ENCODE measurements around the gene SLC28A3. TPM values are rescaled to one million over a fixed set of nuclear protein-coding genes. Genes with fewer than 3 reads are reported as not detected.

SLC28A3 gene
- total RNA-seq, result 0.35 TPM in 1 of 2 replicates, not detected in the other

GRCh38 chr9:84340535-84340934, at the start of gene SLC28A3:
SLC28A3 (minus strand) TSS chr9:84340758; CDS start chr9:84340633, 125 bp downstream.

